HUES48 (cell line): ENCODE data around the gene ZBTB9.

Source experiments
- H3K27ac ChIP-seq: one replicate; pipeline ENCODE4 v1.7.0; 2013; ENCODE audit warnings: low read depth, low read length, inconsistent platforms
- H3K27me3 ChIP-seq: 2 replicates; pipeline ENCODE4 v1.6.1; 2013; ENCODE audit warnings: mild to moderate bottlenecking, low read length; ENCODE audit not compliant: control insufficient read depth, insufficient read depth
- H3K36me3 ChIP-seq: 2 replicates; pipeline ENCODE4 v1.6.1; 2013; ENCODE audit warnings: low read length; ENCODE audit not compliant: control insufficient read depth, insufficient read depth
- H3K4me1 ChIP-seq: 2 replicates; pipeline ENCODE4 v1.6.1; 2013; ENCODE audit warnings: mild to moderate bottlenecking, low read length; ENCODE audit not compliant: control insufficient read depth, insufficient read depth
- H3K4me3 ChIP-seq: 2 replicates; pipeline ENCODE4 v1.5.1; 2013; ENCODE audit warnings: mild to moderate bottlenecking, low read depth, low read length
- H3K9ac ChIP-seq: 2 replicates; pipeline ENCODE4 v1.6.1; 2013; ENCODE audit warnings: mild to moderate bottlenecking, low read depth, low read length, moderate library complexity
- H3K9me3 ChIP-seq: 2 replicates; pipeline ENCODE4 v1.6.1; 2013; ENCODE audit warnings: low read length; ENCODE audit not compliant: control insufficient read depth, insufficient read depth

The ZBTB9 gene

GRCh38 chr6:33413241-33414120 is 40.9 kb upstream of the ZBTB9 start:
- Histone ChIP-seq H3K27ac (no peak overlapping the region), H3K36me3 (peaks cover 44% of the 10 kb centered on the region), H3K9ac (no peak overlapping the region), H3K4me1 (peaks cover 12% of the 10 kb centered on the region), H3K4me3 (no peak overlapping the region), H3K27me3 (no peaks in the 10 kb centered on the region), H3K9me3 (no peaks in the 10 kb centered on the region)

DNA sequence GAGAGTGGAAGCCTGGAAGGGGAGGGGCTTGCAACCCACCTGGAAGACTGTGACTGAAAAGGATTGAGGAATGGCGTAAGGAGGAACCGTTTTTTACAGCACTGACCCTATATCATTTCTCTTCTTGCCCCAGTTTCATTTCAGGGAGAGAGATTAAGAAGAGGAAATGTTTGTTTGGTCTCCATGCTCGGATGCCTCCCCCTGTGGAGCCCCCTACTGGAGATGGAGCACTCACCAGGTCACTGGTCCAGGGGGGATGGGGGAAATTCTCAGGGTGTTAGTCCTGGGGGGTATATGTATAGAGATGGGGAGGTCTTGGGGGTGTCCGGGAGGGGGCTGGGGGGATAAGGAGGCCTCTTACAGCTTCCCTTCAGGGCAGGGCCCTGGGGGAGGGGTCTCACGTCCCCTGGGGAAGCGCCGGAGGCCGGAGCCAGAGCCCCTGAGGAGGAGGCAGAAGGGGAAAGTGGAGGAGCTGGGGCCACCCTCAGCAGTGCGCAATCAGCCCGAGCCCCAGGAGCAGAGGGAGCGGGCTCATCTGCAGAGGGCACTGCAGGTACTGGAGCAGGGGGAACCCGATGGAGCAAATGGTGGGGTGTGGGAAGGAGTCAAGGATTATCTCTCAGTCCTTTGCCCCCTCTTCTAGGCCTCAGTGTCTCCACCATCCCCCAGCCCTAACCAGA is 39.6 kb upstream of the ZBTB9 start:
- peaks cover 42% of the 10 kb centered on the region for H3K36me3 ChIP-seq
- no peak overlapping the region for H3K4me3 ChIP-seq
- H3K9me3 ChIP-seq, result no peaks in the 10 kb centered on the region
- H3K9ac ChIP-seq, result no peak overlapping the region
- no peaks in the 10 kb centered on the region for H3K27me3 ChIP-seq
- H3K4me1 ChIP-seq, result peaks cover 21% of the 10 kb centered on the region
- no peak overlapping the region for H3K27ac ChIP-seq

GRCh38 chr6:33415831-33416230 is 38.5 kb upstream of the ZBTB9 start:
- H3K9me3 ChIP-seq, result no peaks in the 10 kb centered on the region
- H3K4me1 ChIP-seq, result peaks cover 21% of the 10 kb centered on the region
- H3K27ac ChIP-seq, result no peak overlapping the region
- no peaks in the 10 kb centered on the region for H3K27me3 ChIP-seq
- no peak overlapping the region for H3K9ac ChIP-seq
- peaks cover 42% of the 10 kb centered on the region for H3K36me3 ChIP-seq
- no peak overlapping the region for H3K4me3 ChIP-seq

DNA sequence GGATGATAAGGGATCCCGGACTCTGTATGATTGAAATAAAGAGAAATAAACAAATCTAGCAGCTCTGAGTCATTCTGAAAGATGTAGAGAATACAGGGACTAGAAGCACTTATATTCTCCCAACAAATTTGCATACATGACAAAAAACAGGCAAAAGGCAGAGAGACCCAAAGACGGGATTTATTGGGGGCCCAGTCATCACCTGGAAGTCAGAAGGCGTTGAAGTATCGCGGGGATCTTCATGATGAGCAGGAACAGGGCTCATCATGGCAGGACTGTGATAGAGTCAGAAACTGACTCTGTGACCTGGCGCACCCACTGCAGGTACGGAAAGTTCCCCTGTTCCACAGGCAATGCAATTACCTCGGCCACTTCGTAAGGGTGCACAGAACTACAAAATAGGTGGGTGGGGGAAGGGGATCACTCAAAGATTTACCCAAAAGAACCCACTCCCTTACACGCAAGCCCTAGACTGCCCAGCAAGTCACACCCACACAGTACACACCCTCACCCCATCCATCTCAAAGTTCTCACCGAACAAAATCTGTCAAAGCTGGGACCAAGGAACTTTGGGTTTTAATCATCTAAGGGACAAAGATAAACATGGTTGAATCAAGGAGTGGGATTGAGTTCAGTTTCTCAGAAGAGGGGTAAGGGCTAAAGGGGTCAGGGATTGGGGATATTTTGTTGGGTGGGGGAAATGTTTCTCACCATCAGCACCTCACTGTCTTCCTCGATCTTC is 37.8 kb upstream of the ZBTB9 start:
- Histone ChIP-seq H3K36me3 (peaks cover 42% of the 10 kb centered on the region), H3K9ac (peak overlapping the region; percentile 81), H3K9me3 (no peaks in the 10 kb centered on the region), H3K4me1 (peaks cover 25% of the 10 kb centered on the region), H3K27me3 (no peaks in the 10 kb centered on the region), H3K27ac (no peak overlapping the region), H3K4me3 (peak overlapping the region; percentile 84)

- peaks cover 25% of the 10 kb centered on the region for H3K4me1 ChIP-seq
- H3K9me3 ChIP-seq, result no peaks in the 10 kb centered on the region
- peaks cover 40% of the 10 kb centered on the region for H3K36me3 ChIP-seq
- peak overlapping the region; percentile 84 for H3K4me3 ChIP-seq
- H3K9ac ChIP-seq, result peak overlapping the region; percentile 81
- peak overlapping the region; percentile 98 for H3K27ac ChIP-seq
- no peaks in the 10 kb centered on the region for H3K27me3 ChIP-seq
Measured at GRCh38 chr6:33417128-33417902, 37.1 kb upstream of the ZBTB9 start.

DNA sequence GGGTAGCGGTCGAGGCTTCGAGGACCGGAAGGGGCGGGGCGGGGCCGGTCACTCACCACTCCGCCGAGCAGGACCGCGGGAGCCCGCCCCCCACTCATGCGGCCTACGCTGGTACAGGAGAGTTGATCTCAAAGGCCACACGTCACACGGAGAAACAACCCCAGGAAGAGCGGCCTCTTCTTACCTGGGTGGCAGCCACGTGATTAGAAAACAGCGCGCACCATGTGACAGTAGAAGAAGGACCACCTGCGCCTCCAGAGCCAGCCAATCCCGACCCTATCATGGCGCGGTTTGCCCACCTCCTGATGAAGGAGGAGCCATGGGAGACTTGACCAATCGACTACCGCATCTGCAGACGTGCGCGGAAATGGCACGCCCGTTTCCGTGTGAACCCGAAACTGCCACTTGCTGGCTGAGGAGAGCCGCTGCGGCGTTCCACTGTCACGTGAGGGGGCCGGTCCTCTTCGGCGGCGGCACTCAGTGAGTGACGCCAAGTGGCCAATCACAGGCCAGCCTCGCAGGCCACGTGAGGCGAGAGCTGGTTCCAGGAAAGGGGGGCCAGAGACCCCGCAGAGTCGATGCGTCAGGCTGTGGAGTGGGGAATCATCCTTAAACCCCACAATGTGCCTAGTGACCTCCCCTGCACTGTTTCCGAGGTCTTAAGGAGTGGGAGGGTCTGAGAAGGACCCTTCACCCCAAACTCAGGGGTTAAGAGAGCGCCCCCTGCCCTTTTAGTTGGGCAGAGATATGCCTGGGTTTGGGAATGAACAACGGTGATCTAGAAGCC is 36.3 kb upstream of the ZBTB9 start, which contains the start of gene CUTA:
Gene CUTA, minus strand, starts transcription at position 205 of the 787 bp plus-strand sequence. Its CDS starts 107 bp downstream, at position 98.
- peak within 1 kb of the TSS; percentile 81 for H3K9ac ChIP-seq
- no peaks in the 10 kb centered on the region for H3K27me3 ChIP-seq
- peaks cover 25% of the 10 kb centered on the region for H3K4me1 ChIP-seq
- H3K27ac ChIP-seq, result peak within 1 kb of the TSS; percentile 98
- H3K36me3 ChIP-seq, result peaks cover 36% of the 10 kb centered on the region
- peak within 1 kb of the TSS; percentile 84 for H3K4me3 ChIP-seq
- H3K9me3 ChIP-seq, result no peaks in the 10 kb centered on the region

DNA sequence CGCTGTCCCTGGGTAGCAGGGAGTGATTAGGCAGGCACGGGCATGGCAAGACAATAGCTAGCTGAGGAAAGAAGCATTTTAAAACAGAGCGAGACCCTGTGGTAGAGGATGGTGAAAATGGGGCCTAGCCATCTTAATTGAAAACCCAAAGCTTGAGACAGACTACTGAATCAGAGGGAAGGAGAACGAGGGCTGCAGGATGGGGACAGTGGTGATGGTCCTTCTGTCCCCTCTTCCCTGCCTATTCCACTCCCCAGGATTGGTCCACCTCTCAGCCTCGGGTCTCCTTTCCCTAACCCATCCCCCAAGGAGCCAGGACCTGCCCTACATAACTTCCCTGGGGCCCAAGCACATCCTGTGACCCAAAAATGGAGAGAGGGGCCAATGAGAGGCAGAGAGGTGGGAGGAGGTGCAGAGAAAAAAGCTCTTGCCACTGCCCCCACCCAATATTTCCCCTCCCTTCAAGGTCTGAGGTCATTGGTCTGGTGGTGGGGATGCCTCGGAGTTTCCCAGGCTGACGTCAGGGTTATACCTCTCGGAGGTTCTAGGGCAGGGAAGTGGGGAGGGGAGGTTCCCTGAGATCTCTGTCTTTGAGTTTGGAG is 35.6 kb upstream of the ZBTB9 start:
- Histone ChIP-seq H3K9me3 (no peaks in the 10 kb centered on the region), H3K4me1 (peaks cover 25% of the 10 kb centered on the region), H3K27ac (peak overlapping the region; percentile 98), H3K36me3 (peaks cover 36% of the 10 kb centered on the region), H3K27me3 (no peaks in the 10 kb centered on the region), H3K4me3 (peak overlapping the region; percentile 84), H3K9ac (peak overlapping the region; percentile 75)

GRCh38 chr6:33419580-33420490 is 34.5 kb upstream of the ZBTB9 start, which contains the start of gene SYNGAP1:
SYNGAP1 (plus strand) TSS chr6:33420065; CDS start chr6:33420265, 200 bp downstream.
- H3K4me3 ChIP-seq, result peak within 1 kb of the TSS; percentile 84
- H3K27me3 ChIP-seq, result no peaks in the 10 kb centered on the region
- H3K9me3 ChIP-seq, result no peaks in the 10 kb centered on the region
- H3K9ac ChIP-seq, result peak within 1 kb of the TSS; percentile 27; the same call in 1 of the 2 replicates
- peak within 1 kb of the TSS; percentile 98 for H3K27ac ChIP-seq
- peaks cover 29% of the 10 kb centered on the region for H3K4me1 ChIP-seq
- peaks cover 36% of the 10 kb centered on the region for H3K36me3 ChIP-seq
